ENCODE results near the gene DEDD.

The DEDD gene

GRCh38 chr1:161077426-161077825 is 55.0 kb downstream of the DEDD start:
- H3K4me3 ChIP-seq (ENCODE audit: low read depth, low read length) = no peak overlapping the region

- H3K4me3 ChIP-seq (ENCODE audit: low read depth, low read length) = no peak overlapping the region
Measured at GRCh38 chr1:161076410-161076809, 56.1 kb downstream of the DEDD start.

- no peak overlapping the region for H3K4me3 ChIP-seq (ENCODE audit: low read depth, low read length)
Measured at GRCh38 chr1:161074676-161075368, 57.6 kb downstream of the DEDD start.

- no peak overlapping the region for H3K4me3 ChIP-seq (ENCODE audit: low read depth, low read length)
Measured at GRCh38 chr1:161073474-161074121, 58.9 kb downstream of the DEDD start.

GRCh38 chr1:161072751-161073449 is 59.6 kb downstream of the DEDD start:
- no peak overlapping the region for H3K4me3 ChIP-seq (ENCODE audit: low read depth, low read length)

GRCh38 chr1:161071886-161072371 is 60.5 kb downstream of the DEDD start:
- H3K4me3 ChIP-seq (ENCODE audit: low read depth, low read length) = no peak overlapping the region

Measured in iPS-11a (cell line).